Sigmoid colon (tissue), 7 donors: Measurements from ENCODE around the gene FAM149B1. TPM values are rescaled to one million over a fixed set of nuclear protein-coding genes. Genes with fewer than 3 reads are reported as not detected.

Source experiments
- DNase-seq: peaks from one replicate; pipeline ENCODE4 v3.0.0-alpha.2; 2019
- H3K27ac ChIP-seq, 4 donors: fragments of 200-600 bp; sonication (generic); one replicate each; pipeline ENCODE4 v1.5.1; 2016 to 2019; ENCODE audit warnings: mild to moderate bottlenecking in 1 of 4
- H3K27me3 ChIP-seq, 3 donors: fragments of 200-600 bp; sonication (generic); one replicate each; pipeline ENCODE4 v1.5.1; 2019; ENCODE audit warnings: mild to moderate bottlenecking in 1 of 3
- H3K36me3 ChIP-seq, 4 donors: fragments of 200-600 bp; sonication (generic); one replicate each; pipeline ENCODE4 v1.5.1; 2016 to 2019
- H3K4me1 ChIP-seq, 4 donors: fragments of 200-600 bp; sonication (generic); one replicate each; pipeline ENCODE4 v1.5.1; 2017 to 2019
- H3K4me3 ChIP-seq, 4 donors: fragments of 200-600 bp; sonication (generic); one replicate each; pipeline ENCODE4 v1.5.1; 2017 to 2019; ENCODE audit warnings: mild to moderate bottlenecking in 2 of 4, moderate library complexity in 1 of 4
- H3K9me3 ChIP-seq, 4 donors: fragments of 200-600 bp in 3 of 4; sonication (generic) in 3 of 4; one replicate each; pipeline versions ENCODE4 v1.5.1 to v1.6.1; 2013 to 2019
- EP300 ChIP-seq, 4 donors: sonication (generic); formaldehyde crosslinking; IDR thresholded peaks; one replicate each; pipeline ENCODE4 v1.6.1; 2017; ENCODE audit warnings: antibody characterized with exemption in 4 of 4
- POLR2A ChIP-seq, 2 donors: fragments of 450-650 bp; IDR thresholded peaks; one replicate each; pipeline ENCODE4 v1.6.1; 2016; ENCODE audit warnings: antibody characterized with exemption in 2 of 2, mild to moderate bottlenecking in 2 of 2, moderate library complexity in 2 of 2
- POLR2AphosphoS5 ChIP-seq, 4 donors: sonication (generic); formaldehyde crosslinking; IDR thresholded peaks; one replicate each; pipeline ENCODE4 v1.6.1; 2017; ENCODE audit warnings: antibody characterized with exemption in 4 of 4
- WGBS, 2 donors: extraction: QIAGEN DNeasy Blood & Tissue Kit; methylation state at CpG; one replicate each; pipeline ENCODE4 v1.1.7; 2013; 5-methylcytosine and 5-hydroxymethylcytosine counted together
- intact Hi-C: fragments of 100-400 bp; cut with DNase I; formaldehyde crosslinking; loops from one replicate; pipeline ENCODE4 v1.15.1; 2023
- polyA plus RNA-seq, 3 donors: library from polyadenylated mRNA; stranded (reverse); fragments of 200-250 nt; gene quantifications; one replicate each; pipeline ENCODE4 v1.2.3, GENCODE V29; 2013
- total RNA-seq, 4 donors: library from RNA; depleted of rRNA; stranded (reverse); fragments of >200 nt; gene quantifications; one replicate each; pipeline ENCODE4 v1.1.0, GENCODE V29; 2016
- TF ChIP-seq, protein P1 (sequence below), 4 experiments: fragments of 450-650 bp in 3 of 4; fragments of 200-600 bp in 1 of 4; IDR thresholded peaks; one replicate each; pipeline ENCODE4 v1.5.1; 2016 to 2019; ENCODE audit warnings: antibody characterized with exemption in 4 of 4, mild to moderate bottlenecking in 3 of 4, moderate library complexity in 2 of 4
- donor health status: healthy with polysubstance abuse.
- donor health status: Bipolar disorder and iron deficiency.
- donor health status: healthy.

The FAM149B1 gene
- total and polyA plus RNA-seq, 7 donors: 12.1 to 22.7 (median 14.4) TPM

DNA sequence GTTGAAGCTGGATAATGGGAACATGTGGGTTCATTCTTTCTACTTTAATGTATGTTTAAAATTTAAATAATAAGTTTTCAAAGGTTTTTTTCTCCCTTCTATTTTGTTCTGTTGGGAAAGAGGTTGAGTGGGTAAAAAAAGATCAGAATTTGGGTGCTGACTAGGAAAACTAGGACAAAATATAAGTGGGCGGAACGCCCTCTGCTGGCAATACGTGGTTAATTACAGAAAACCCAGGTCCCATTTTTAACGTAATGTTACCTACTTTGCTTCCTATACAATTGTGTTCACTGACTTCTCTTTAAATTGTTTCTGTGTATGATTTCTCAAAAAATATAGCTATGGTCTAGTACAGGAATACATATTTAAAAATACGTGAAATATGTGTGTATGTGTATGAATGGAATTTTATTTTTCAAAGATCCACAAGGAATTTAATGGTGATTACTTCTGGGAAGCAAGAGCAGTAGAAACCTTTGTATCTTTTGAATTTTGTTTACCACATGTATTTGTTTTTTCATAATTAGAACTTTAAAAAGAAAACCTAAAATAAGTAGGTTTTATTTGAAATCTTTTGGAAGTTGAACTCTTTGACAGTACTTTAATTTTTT, 8.8 kb upstream of the FAM149B1 start:
- H3K4me1 ChIP-seq: peaks cover 0 to 25% (median 9%) of the 10 kb centered on the region in 4 donors
- no peaks in the 10 kb centered on the region for H3K27me3 ChIP-seq
- 4 to 6% methylated on average over 5 of the region's 5 CpGs for WGBS, 2 donors
- no peak for DNase-seq
- intact Hi-C loops: no loop called here
- no peaks in the 10 kb centered on the region for H3K9me3 ChIP-seq
- H3K27ac ChIP-seq: no peak overlapping the region
- H3K4me3 ChIP-seq: no peak overlapping the region
- TF ChIP-seq, protein P1, sequence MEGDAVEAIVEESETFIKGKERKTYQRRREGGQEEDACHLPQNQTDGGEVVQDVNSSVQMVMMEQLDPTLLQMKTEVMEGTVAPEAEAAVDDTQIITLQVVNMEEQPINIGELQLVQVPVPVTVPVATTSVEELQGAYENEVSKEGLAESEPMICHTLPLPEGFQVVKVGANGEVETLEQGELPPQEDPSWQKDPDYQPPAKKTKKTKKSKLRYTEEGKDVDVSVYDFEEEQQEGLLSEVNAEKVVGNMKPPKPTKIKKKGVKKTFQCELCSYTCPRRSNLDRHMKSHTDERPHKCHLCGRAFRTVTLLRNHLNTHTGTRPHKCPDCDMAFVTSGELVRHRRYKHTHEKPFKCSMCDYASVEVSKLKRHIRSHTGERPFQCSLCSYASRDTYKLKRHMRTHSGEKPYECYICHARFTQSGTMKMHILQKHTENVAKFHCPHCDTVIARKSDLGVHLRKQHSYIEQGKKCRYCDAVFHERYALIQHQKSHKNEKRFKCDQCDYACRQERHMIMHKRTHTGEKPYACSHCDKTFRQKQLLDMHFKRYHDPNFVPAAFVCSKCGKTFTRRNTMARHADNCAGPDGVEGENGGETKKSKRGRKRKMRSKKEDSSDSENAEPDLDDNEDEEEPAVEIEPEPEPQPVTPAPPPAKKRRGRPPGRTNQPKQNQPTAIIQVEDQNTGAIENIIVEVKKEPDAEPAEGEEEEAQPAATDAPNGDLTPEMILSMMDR (IDR thresholded peaks at IDR 0.05): peak; percentile 20 to 70 (median 58)
- TF ChIP-seq POLR2AphosphoS5 (IDR thresholded peaks at IDR 0.05): no peak
- H3K36me3 ChIP-seq: peaks cover 3 to 76% (median 21%) of the 10 kb centered on the region in 4 donors

DNA sequence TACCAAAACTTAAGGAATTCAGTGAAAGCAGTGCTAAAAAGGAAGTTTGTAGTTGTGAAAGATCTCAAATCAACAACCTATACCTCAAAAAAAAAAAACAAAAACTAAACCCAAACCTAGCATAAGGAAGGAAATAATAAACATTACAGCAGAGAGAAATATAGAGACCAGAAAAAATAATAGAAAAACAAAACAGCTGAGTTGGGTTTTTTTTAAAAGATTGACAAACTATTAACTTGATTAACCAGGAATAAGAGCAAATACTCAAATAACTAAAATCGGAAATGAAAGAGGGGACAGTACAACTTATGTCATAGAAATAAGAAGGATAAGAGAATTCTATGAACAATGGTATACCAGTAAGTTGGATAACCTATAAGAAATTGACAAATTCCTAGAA, 6.8 kb upstream of the FAM149B1 start:
- Histone ChIP-seq H3K27ac (no peak overlapping the region), H3K4me3 (no peak overlapping the region), H3K36me3 (peaks cover 3 to 57% (median 13%) of the 10 kb centered on the region in 4 donors), H3K27me3 (no peaks in the 10 kb centered on the region), H3K4me1 (peaks cover 0 to 31% (median 15%) of the 10 kb centered on the region in 4 donors), H3K9me3 (no peaks in the 10 kb centered on the region)
- TF ChIP-seq POLR2AphosphoS5 (IDR thresholded peaks at IDR 0.05) (no peak), POLR2A (IDR thresholded peaks at IDR 0.05) (no peak)
- TF ChIP-seq, protein P1 (IDR thresholded peaks at IDR 0.05): no peak
- WGBS, 2 donors: 91 to 92% methylated on average over 1 of the region's 1 CpG
- intact Hi-C loops: no loop called here
- DNase-seq: no peak

DNA sequence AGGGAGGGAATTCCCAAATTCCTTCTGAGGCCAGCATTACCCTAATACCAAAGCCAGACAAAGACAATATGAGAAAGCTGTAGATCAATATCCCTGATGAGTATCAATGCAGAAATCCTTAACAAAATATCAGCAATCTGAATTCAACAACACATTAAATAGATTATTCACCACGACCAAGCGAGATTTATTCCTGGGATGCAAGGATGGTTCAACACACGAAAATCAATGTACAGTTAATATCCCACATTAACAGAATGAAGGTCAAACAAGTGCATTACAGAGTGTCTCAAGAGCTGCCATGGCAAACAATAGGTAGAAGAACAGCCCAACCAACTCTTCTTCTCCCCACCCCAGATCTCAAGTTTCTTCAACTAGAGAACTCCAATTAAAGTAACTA, 6.3 kb upstream of the FAM149B1 start:
- intact Hi-C loops: no loop called here
- H3K9me3 ChIP-seq: no peaks in the 10 kb centered on the region
- DNase-seq: no peak
- H3K4me1 ChIP-seq: peaks cover 0 to 37% (median 20%) of the 10 kb centered on the region in 4 donors
- TF ChIP-seq POLR2A (IDR thresholded peaks at IDR 0.05) (no peak), EP300 (IDR thresholded peaks at IDR 0.05) (no peak), POLR2AphosphoS5 (IDR thresholded peaks at IDR 0.05) (no peak)
- TF ChIP-seq, protein P1 (IDR thresholded peaks at IDR 0.05): no peak
- no peak overlapping the region for H3K4me3 ChIP-seq
- H3K27me3 ChIP-seq: no peaks in the 10 kb centered on the region
- no peak overlapping the region for H3K27ac ChIP-seq
- peaks cover 3 to 51% (median 10%) of the 10 kb centered on the region in 4 donors for H3K36me3 ChIP-seq
- 96 to 97% methylated on average over 3 of the region's 3 CpGs for WGBS, 2 donors

DNA sequence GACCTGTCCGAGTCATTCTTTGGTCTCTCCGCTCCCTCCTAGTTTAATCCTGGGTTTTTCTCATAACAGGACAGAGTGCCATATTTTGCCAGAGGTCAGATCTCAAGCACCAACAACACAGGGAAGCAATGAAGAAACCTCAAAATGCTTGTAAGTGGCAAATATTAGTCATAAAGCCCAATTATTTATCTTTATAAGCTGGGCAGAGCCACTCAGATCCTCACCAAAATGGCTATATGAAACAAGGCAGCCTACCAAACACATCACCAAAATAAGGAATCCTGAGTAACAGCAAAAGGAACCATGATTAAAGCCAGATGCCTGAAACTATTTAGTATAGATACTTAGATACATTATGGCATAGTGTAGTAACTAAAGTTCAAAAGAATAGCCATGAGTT, 4.8 kb upstream of the FAM149B1 start:
- Histone ChIP-seq H3K27ac (no peak overlapping the region), H3K9me3 (no peaks in the 10 kb centered on the region), H3K4me3 (no peak overlapping the region), H3K4me1 (peaks cover 0 to 44% (median 28%) of the 10 kb centered on the region in 4 donors), H3K36me3 (peaks cover 0 to 37% (median 7%) of the 10 kb centered on the region in 4 donors), H3K27me3 (no peaks in the 10 kb centered on the region)
- DNase-seq: no peak
- no peak for TF ChIP-seq POLR2A (IDR thresholded peaks at IDR 0.05)
- TF ChIP-seq, protein P1 (IDR thresholded peaks at IDR 0.05): no peak
- TF ChIP-seq POLR2AphosphoS5 (IDR thresholded peaks at IDR 0.05): no peak
- TF ChIP-seq EP300 (IDR thresholded peaks at IDR 0.05): no peak
- intact Hi-C loops: no loop called here
- WGBS, 2 donors: 96 to 99% methylated on average over 2 of the region's 2 CpGs

DNA sequence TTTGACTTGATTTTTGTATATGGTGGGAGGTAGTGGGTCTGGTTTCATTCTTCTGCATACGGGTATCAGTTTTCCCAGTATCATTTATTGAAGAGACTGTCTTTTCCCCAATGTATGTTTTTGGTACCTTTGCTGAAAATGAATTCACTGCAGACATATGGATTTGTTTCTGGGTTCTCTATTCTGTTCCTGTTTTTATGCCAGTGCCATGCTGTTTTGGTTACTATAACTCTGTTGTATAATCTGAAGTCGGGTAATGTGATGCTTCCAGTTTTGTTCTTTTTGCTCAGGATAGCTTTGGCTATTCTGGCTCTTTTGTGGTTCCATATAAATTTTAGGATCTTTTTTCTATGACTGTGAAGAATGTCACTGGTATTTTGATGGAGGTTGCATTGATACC, 947 bp upstream of the FAM149B1 start:
- Histone ChIP-seq H3K27ac (peak overlapping the region; percentile 96 to 98 (median 97)), H3K9me3 (no peaks in the 10 kb centered on the region), H3K4me1 (peaks cover 0 to 46% (median 37%) of the 10 kb centered on the region in 4 donors), H3K27me3 (no peaks in the 10 kb centered on the region), H3K4me3 (peak overlapping the region; percentile 84 to 92 (median 88)), H3K36me3 (peaks cover 0 to 19% (median 6%) of the 10 kb centered on the region in 4 donors)
- TF ChIP-seq POLR2A (IDR thresholded peaks at IDR 0.05) (no peak), EP300 (IDR thresholded peaks at IDR 0.05) (no peak)
- WGBS, 2 donors: 82 to 83% methylated on average over 2 of the region's 2 CpGs
- no peak for DNase-seq
- intact Hi-C loops: loop anchor here (5.0 kb wide), 3 partner anchors 55 to 810 kb away; partner anchors contain the start of genes MRPS16 and NUDT13
